Measurements from ENCODE around the gene TMEM170A. TPM values are rescaled to one million over a fixed set of nuclear protein-coding genes. Genes with fewer than 3 reads are reported as not detected.

Gene TMEM170A
- total and polyA plus RNA-seq, 10 of the 15 experiments (the other 5 are each of a cell fraction or from before 2014, with no cell fraction given) = 7.3 to 28.2 (median 20.9) TPM

- peak; percentile 100; a peak in 5 of 6 replicates for TF ChIP-seq CTCF (IDR thresholded peaks at IDR 0.05 in 2 of 3, conservative IDR thresholded peaks at IDR 0.05 in 1 of 3; ENCODE audit: control insufficient read depth in 2 of 3, extremely low read depth in 1 of 3, insufficient read depth in 1 of 3, low read depth in 3 of 3, low read length in 3 of 3)
- peak; percentile 86 for TF ChIP-seq CREM (IDR thresholded peaks at IDR 0.05; ENCODE audit: low read depth)
- no peak for TF ChIP-seq TCF7 (IDR thresholded peaks at IDR 0.05; ENCODE audit: borderline replicate concordance)
- no peak for TF ChIP-seq IRF4 (IDR thresholded peaks at IDR 0.05; ENCODE audit: low read depth, low read length)
- TF ChIP-seq MTA3 (IDR thresholded peaks at IDR 0.05; ENCODE audit: borderline replicate concordance, low read length) = no peak
- TF ChIP-seq FOXK2 (IDR thresholded peaks at IDR 0.05) = peak; percentile 88
- no peak for TF ChIP-seq ELK1 (IDR thresholded peaks at IDR 0.05; ENCODE audit: low read depth, low read length)
- TF ChIP-seq PAX8 (IDR thresholded peaks at IDR 0.05) = no peak
- TF ChIP-seq EED (IDR thresholded peaks at IDR 0.05; ENCODE audit: low read depth) = no peak
- no peak for TF ChIP-seq GABPA (IDR thresholded peaks at IDR 0.05; ENCODE audit: low read depth)
- TF ChIP-seq NRF1 (conservative IDR thresholded peaks at IDR 0.05; ENCODE audit: low read depth, low read length) = peak; percentile 81
- TF ChIP-seq, protein P1, sequence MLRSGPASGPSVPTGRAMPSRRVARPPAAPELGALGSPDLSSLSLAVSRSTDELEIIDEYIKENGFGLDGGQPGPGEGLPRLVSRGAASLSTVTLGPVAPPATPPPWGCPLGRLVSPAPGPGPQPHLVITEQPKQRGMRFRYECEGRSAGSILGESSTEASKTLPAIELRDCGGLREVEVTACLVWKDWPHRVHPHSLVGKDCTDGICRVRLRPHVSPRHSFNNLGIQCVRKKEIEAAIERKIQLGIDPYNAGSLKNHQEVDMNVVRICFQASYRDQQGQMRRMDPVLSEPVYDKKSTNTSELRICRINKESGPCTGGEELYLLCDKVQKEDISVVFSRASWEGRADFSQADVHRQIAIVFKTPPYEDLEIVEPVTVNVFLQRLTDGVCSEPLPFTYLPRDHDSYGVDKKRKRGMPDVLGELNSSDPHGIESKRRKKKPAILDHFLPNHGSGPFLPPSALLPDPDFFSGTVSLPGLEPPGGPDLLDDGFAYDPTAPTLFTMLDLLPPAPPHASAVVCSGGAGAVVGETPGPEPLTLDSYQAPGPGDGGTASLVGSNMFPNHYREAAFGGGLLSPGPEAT (IDR thresholded peaks at IDR 0.05; ENCODE audit: low read depth) = peak; percentile 91
- TF ChIP-seq PML (IDR thresholded peaks at IDR 0.05; ENCODE audit: low read length) = peak; percentile 93
- TF ChIP-seq REST (IDR thresholded peaks at IDR 0.05; ENCODE audit: low read depth, low read length) = no peak
- TF ChIP-seq SIX5 (IDR thresholded peaks at IDR 0.05; ENCODE audit: low read depth, low read length, severe bottlenecking) = no peak
- TF ChIP-seq SRF (IDR thresholded peaks at IDR 0.05; ENCODE audit: low read depth in 2 of 2, low read length in 2 of 2) = 0 out of 4 replicates have a peak, but pooled peaks of 1 of the 2 experiments have one; percentile 18
- TF ChIP-seq, protein P2, sequence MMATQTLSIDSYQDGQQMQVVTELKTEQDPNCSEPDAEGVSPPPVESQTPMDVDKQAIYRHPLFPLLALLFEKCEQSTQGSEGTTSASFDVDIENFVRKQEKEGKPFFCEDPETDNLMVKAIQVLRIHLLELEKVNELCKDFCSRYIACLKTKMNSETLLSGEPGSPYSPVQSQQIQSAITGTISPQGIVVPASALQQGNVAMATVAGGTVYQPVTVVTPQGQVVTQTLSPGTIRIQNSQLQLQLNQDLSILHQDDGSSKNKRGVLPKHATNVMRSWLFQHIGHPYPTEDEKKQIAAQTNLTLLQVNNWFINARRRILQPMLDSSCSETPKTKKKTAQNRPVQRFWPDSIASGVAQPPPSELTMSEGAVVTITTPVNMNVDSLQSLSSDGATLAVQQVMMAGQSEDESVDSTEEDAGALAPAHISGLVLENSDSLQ (IDR thresholded peaks at IDR 0.05) = peak; percentile 98
- TF ChIP-seq ZSCAN29 (IDR thresholded peaks at IDR 0.05) = no peak
- peak; percentile 37 to 45; a peak in 1 of 3 replicates for TF ChIP-seq EGR1 (IDR thresholded peaks at IDR 0.05; ENCODE audit: borderline replicate concordance in 1 of 2, low read depth in 2 of 2, low read length in 2 of 2)
- TF ChIP-seq RELA (IDR thresholded peaks at IDR 0.05; ENCODE audit: borderline replicate concordance, partially characterized antibody) = peak; percentile 46
- no peak for TF ChIP-seq YBX1 (IDR thresholded peaks at IDR 0.05)
Measured at GRCh38 chr16:75464122-75464918, at the start of gene TMEM170A (continued).
